ENCODE measurements around the gene OAS1. TPM values are rescaled to one million over a fixed set of nuclear protein-coding genes. Genes with fewer than 3 reads are reported as not detected.

OAS1 gene
- total and polyA plus RNA-seq, 2 donors (not counting 1 experiment from before 2014, with no cell fraction given): 48.3 to 70.2 TPM

DNA sequence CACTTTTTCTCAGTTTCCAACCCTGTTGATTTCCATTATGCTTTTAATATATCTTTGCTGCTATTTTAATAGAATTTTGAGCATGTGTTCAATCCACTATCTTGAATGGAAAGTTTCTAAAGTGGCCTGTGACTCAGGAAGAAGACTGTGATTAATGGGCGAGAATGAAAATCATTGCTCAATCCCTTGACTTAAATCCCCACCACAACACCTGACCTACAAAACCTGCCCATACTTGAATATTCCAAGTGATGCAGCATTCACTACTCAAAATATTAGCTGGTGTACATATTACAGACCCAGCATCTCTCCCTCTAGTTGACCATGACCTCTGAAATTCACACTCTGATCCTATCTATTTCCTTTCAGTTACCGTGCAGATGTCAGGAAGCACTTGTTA is 30.2 kb downstream of the OAS1 start:
- Mint-ChIP-seq H3K27ac (peak overlapping the region; percentile 53), H3K4me3 (peak overlapping the region; percentile 30), H3K4me1 (peaks cover 28% of the 10 kb centered on the region), H3K9me3 (ENCODE audit: insufficient read depth) (no peaks in the 10 kb centered on the region), H3K27me3 (no peaks in the 10 kb centered on the region)
- TF ChIP-seq, protein P1, sequence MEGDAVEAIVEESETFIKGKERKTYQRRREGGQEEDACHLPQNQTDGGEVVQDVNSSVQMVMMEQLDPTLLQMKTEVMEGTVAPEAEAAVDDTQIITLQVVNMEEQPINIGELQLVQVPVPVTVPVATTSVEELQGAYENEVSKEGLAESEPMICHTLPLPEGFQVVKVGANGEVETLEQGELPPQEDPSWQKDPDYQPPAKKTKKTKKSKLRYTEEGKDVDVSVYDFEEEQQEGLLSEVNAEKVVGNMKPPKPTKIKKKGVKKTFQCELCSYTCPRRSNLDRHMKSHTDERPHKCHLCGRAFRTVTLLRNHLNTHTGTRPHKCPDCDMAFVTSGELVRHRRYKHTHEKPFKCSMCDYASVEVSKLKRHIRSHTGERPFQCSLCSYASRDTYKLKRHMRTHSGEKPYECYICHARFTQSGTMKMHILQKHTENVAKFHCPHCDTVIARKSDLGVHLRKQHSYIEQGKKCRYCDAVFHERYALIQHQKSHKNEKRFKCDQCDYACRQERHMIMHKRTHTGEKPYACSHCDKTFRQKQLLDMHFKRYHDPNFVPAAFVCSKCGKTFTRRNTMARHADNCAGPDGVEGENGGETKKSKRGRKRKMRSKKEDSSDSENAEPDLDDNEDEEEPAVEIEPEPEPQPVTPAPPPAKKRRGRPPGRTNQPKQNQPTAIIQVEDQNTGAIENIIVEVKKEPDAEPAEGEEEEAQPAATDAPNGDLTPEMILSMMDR (IDR thresholded peaks at IDR 0.05): no peak
- no peak for TF ChIP-seq EZH2 (IDR thresholded peaks at IDR 0.05; ENCODE audit: borderline replicate concordance, insufficient read depth, low read depth, low read length, poor library complexity, severe bottlenecking)
- POLR2A ChIA-PET: no interaction called here
- Histone ChIP-seq H3K4me1 (ENCODE audit: control insufficient read depth in 2 of 2, insufficient read depth in 2 of 2, low read length in 2 of 2) (peaks cover 25 to 26% of the 10 kb centered on the region in 2 donors), H3K36me3 (replicated peaks in 1 of 2; ENCODE audit: control extremely low read depth in 1 of 2, control insufficient read depth in 1 of 2, extremely low read depth in 1 of 2, insufficient read depth in 2 of 2, low read length in 1 of 2) (no peaks in the 10 kb centered on the region), H3K4me2 (replicated peaks; ENCODE audit: low read depth, low read length, poor library complexity, severe bottlenecking) (no peak overlapping the region), H3K79me2 (ENCODE audit: control insufficient read depth, insufficient read depth, low read length) (peaks cover 10% of the 10 kb centered on the region), H3K27ac (ENCODE audit: low read length in 2 of 2) (peak overlapping the region in 1 of 2 donors; percentile 59), H2AFZ (ENCODE audit: insufficient read depth, low read depth, low read length, poor library complexity, severe bottlenecking) (no peak overlapping the region), H3K9me3 (ENCODE audit: control extremely low read depth in 1 of 3, control insufficient read depth in 2 of 3, insufficient read depth in 1 of 3, low read length in 2 of 3) (no peaks in the 10 kb centered on the region), H4K20me1 (ENCODE audit: control insufficient read depth, insufficient read depth, low read length, poor library complexity, severe bottlenecking) (no peaks in the 10 kb centered on the region), H3K27me3 (replicated peaks in 1 of 4; ENCODE audit: control extremely low read depth in 1 of 4, control insufficient read depth in 3 of 4, insufficient read depth in 4 of 4, low read length in 3 of 4) (no peaks in the 10 kb centered on the region), H3K4me3 (ENCODE audit: control extremely low read depth in 1 of 5, extremely low read depth in 1 of 5, insufficient read depth in 1 of 5, low read depth in 2 of 5, low read length in 4 of 5) (no peak overlapping the region), H3K9ac (ENCODE audit: low read length) (no peak overlapping the region)
- no CpG with 5 or more reads among the region's 2 CpGs for WGBS (ENCODE audit: insufficient coverage)
- CTCF ChIA-PET: interaction anchor here (0.6 kb wide), 1 partner anchor 37 kb away, joined by 3 read pairs; no protein-coding TSS in a partner anchor
- no peak for DNase-seq
- no peak for ATAC-seq (ENCODE audit: low read depth)
- intact Hi-C loops (cut with micrococcal nuclease): no loop called here
